Measurements from ENCODE around the gene EOLA1.
"Not testable (repeated sequence)": the region's sequence is repeated elsewhere in the genome, so short reads cannot be mapped to it uniquely, and the experiment has no call there.

Gene EOLA1

DNA sequence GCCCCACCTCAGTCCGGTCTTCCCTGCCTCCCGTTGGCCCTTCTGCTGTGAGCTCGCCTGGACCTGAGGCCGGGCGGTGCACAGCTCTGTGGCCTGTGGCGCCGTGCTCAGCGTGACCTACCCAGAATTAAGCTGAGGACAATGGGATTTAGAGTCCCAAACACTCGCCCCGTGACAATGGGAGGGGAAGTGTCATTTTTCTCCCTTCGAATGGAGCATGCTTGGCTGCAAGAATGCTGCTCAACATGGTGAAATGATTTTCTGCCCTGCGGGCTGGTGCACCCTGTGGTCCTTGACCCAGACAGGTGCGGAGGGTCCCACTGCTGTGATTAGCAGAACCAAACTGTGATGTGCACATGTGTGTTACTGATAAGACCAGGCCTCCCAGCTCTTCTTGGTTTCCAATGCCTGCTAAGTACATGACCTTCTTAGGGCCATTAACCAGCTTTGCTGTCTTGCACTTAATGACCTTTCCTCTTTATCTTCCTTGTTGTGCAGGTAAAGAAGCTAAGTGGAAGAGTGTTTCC lies 772 bp downstream of the EOLA1 start:
- in situ Hi-C loops (cut with HindIII; ENCODE audit: low sequenced_read_pairs), result no loop called here

DNA sequence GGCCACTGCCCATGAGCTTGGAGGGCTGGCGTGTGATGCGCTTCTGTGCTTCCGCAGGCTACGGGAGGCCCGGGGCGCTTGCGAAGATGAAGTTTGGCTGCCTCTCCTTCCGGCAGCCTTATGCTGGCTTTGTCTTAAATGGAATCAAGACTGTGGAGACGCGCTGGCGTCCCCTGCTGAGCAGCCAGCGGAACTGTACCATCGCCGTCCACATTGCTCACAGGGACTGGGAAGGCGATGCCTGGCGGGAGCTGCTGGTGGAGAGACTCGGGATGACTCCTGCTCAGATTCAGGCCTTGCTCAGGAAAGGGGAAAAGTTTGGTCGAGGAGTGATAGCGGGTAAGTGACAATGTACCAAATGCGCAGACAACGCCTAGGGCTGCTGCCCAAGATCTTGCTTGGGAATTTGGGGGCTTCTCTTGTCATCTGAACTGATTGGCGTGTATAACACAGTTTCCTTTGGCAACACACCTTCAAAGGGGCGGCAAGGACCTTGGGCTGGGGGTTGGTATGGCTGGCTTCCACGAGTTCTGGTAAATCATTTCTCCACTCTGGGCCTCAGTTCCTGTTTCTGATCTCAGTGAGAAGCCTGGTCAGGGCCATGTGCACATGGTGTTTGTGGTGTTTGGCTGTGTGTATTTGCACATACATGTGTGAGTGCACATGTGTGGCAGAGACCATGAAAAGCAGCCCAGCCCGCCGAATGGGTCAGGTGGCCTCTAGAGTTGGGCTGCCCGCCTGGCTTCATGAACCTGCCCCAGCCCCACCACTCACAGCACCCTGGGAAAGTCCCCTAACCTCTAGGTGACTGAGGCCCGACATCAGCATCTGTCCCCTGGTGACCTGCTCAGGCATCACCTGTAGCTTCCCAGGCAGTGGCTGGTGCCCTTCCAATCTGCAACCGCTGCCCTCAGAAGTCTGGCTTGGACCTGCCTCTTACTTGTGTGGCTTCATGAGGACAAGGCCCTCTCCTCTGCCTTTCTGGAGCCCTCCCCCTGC lies 5.0 kb downstream of the EOLA1 start:
- in situ Hi-C loops (cut with HindIII; ENCODE audit: low sequenced_read_pairs), result not testable (repeated sequence)

DNA sequence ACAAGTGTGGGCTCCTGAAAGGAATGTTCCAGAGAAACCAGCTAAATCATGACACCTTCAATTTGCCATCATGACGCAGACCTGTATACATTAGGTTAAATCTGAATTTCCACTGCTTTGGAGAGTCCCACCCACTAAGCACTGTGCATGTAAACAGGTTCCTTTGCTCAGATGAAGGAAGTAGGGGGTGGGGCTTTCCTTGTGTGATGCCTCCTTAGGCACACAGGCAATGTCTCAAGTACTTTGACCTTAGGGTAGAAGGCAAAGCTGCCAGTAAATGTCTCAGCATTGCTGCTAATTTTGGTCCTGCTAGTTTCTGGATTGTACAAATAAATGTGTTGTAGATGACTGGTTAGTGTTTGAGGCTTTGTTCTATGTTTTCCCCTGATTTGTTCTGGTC lies 6.2 kb downstream of the EOLA1 start:
- in situ Hi-C loops (cut with HindIII; ENCODE audit: low sequenced_read_pairs), result not testable (repeated sequence)

DNA sequence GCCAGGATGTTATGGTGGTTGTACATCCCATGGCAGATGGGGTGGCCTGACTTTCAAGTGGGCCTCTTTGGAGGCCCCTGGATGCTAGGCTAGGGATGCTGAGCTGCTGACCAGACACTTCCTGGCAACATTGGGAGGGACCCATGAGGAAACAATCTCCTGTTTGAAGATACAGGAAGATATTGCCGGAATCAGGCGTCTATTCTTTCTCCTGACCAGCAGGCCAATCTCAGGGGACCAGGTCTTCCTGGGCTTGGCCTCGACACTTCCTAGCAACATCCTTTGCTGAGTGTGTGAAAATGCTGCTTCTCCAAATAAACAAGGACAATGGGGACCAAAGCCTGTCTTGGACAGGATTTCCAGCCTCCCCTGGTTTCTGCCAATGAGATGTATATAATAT lies 7.0 kb downstream of the EOLA1 start:
- in situ Hi-C loops (cut with HindIII; ENCODE audit: low sequenced_read_pairs), result not testable (repeated sequence)

DNA sequence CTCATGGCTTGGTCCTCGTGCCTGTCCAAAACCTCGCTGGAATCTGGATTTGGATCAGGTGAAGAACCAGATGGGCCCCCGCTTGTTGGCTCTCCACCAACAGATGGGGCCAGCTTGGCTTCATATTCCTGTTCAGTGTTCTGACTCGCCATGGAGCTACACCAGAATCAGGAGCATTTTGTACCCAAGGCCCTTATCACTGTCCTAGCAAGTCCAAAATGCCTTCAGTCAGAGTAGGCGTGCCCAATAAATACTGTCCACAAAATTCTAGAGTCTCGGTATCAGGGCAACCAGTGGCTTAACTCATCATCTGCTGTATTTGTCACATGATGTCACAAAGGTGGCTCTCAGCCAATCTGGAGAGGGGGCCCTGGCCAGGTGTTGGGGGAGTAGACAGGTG lies 8.9 kb downstream of the EOLA1 start, which contains the start of gene HSFX3:
Gene HSFX3, minus strand, starts transcription at position 224 of the 400 bp plus-strand sequence. Its CDS starts 72 bp downstream, at position 152.
- in situ Hi-C loops (cut with HindIII; ENCODE audit: low sequenced_read_pairs), result not testable (repeated sequence)

DNA sequence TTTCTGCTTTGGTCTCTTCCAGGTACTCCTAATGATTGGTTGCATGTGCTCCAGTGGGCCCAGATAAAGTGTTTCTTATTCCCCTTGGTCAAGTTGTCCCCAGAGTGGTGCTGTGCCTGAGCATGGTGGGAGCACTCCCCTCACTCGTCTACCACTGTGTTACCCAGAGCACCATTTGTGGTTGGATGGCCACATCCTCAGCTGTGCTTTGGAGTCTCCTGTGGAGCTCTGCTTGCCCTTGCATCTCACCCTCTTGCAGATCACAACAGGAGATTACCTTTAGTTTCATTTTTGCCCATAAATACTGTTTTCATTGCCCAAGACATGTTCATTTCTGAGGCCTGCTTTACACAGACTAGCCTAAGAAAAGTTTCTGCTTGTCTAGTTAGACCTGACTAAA lies 9.6 kb downstream of the EOLA1 start:
- in situ Hi-C loops (cut with HindIII; ENCODE audit: low sequenced_read_pairs), result not testable (repeated sequence)

DNA sequence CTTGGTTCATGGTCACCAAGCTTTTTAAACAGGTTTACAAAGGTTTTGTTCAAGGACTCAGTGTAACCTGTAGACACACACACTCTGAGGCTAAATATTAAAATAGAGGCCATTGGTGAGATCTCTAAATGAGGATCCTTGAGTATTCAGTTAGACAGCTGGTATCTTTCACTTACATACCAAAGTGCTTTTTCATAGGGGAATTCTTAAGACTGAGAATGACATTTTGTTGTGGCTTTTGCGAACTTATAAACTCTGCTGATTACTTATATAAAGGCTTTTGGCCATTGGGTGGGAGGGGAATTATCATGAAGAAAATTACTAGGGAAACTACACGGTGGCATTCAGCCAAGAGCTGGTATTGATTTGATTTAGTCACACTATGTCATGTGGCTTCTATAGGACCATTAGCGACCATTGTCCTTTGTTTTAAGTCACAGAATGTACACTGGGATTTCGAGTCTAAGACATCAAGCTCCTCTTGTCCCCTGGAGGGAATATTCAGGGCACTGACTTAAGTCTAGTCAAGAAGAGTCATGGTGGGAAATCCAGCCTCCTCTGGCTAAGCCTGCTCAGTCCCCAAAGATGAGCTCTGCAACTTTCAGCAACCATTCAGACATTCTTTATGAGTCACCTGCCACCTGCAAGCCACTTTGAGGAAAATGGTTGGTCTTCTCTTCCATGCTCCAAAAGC lies 10.6 kb downstream of the EOLA1 start:
- in situ Hi-C loops (cut with HindIII; ENCODE audit: low sequenced_read_pairs), result not testable (repeated sequence)

DNA sequence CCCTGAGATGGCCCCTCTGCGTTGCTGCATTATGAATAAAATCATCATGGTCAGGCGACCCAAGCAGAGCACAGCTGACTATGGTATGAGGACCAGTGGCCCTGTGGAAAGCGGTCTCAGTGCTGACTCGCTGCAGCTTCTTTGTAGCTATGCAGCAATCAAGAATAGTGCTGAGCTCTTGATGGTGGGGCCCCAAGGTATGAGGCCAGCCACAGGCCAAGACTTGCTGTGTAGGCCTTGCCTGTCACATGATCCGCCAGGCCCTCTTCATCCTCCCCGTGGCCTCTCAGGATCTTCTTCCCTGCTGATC lies 11.1 kb downstream of the EOLA1 start:
- in situ Hi-C loops (cut with HindIII; ENCODE audit: low sequenced_read_pairs), result not testable (repeated sequence)

DNA sequence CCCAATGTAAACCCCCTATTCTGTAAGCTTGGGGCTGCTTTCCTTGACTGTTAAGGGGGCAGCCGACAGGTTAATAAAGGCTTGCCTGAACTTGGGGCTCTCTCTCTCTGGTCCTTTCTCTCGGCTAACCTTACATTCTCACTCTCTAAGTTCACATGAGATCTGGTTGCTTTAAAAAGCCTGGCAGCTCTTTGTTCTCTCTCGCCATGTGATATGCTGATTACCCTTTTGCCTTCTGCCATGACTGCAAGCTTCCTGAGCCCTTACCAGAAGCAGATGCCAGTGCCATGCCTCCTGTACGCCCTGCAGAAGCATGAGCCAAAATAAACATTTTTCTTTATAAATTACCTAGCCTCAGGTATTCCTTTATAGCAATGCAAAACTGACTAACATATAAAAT lies 14.4 kb downstream of the EOLA1 start:
- in situ Hi-C loops (cut with HindIII; ENCODE audit: low sequenced_read_pairs), result not testable (repeated sequence)

DNA sequence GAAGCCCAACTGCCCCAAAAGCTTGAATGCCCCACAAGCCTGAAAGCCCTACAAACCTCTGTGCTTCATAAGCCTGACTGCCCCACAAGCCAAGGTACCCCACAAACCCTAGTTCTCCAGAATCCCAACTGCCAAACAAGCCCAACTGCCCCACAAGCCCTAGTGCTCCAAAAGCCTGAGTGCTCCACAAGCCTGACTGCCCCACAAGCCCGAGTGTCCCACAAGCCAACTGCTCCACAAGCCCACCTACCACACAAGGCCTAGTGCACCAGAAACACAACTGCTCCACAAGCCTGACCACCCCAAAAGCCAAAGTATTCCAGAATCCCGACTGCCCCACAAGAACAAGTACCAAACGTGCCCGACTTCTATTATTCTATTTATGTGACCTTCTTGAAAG lies 22.5 kb downstream of the EOLA1 start:
- in situ Hi-C loops (cut with HindIII; ENCODE audit: low sequenced_read_pairs), result no loop called here

DNA sequence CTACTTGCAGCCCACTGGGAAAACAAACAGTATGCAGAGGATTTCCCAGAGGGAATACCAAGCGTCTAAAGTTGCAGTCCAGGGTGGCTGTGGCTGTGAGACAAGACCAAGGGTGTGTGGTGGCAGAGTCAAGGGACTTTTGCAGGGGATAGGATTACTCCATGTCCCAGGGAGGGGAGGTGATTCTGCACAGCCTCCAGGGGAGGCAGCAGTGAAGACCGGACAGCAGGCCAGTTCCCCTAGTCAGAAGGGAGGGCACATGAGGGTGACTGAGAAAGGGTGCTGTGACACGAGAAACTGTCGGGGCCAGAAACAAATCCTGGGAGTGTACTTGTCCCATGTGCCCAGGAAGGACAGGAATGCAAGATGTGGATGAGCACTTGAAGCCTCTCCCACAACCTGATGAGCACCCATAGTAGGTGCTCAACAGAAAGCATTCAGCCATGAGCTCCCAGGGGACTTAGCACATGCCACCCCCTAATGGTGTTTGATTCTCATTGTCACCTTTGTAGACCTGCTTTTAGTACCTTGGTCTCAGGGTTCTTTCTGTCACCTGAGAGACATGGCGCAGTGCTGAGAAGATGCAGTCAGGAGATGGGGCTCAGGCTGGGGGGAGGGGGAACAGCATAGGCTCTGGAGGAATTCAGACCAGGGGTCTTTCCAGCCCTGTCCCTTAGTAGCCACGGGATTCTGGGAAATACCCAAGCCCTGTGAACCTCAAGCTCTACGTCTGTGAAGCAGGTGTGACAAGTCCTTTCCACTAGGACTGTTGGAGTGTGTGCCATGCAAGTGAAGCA lies 27.0 kb downstream of the EOLA1 start:
- in situ Hi-C loops (cut with HindIII; ENCODE audit: low sequenced_read_pairs), result no loop called here

DNA sequence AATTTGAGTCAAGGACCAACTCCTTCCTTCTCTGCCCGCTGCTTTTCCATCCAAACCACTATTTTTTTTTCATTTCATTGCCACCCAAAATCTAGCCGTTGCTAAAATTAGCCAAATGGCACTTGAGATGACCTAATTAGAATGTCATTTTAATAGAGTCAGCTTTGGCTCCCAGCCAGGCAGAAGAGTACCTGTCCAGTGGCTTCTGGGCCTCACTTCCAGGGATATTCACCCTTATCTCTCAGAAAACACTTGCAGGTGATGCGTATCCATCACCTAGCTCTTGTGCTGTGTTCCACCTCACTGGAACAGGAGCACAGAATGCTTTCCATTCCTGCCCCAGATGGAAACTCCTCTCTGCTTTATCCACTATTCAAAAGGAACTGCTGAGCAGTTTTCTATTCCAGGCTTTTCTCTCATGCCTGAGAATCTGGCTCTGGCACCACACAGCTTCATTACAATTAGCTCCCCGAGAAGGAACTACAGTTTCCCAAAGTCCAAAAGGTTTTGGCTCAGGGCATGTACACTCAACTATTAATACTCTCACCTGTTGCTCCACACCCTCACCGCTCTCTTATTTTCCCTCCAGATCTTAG lies 28.0 kb downstream of the EOLA1 start:
- in situ Hi-C loops (cut with HindIII; ENCODE audit: low sequenced_read_pairs), result no loop called here

DNA sequence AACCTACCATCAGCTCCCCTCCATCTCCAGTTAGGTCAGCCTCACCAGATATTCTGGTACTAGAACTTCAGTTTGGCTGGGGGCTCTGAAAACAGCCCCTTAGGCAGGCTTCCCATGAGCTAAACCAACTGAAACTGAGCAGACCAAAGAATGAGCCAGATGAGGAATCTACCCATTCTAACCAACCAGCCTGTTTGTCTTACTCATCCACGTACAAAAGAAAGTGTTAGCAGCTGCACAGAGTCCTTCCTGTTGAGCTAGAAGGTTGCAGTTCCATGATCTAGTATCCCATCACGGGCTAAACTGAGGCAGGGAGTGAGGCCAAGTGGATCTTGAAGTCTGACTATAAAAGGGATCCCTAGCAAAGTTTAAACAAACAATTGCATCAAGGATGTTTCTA lies 29.0 kb downstream of the EOLA1 start:
- in situ Hi-C loops (cut with HindIII; ENCODE audit: low sequenced_read_pairs), result no loop called here

DNA sequence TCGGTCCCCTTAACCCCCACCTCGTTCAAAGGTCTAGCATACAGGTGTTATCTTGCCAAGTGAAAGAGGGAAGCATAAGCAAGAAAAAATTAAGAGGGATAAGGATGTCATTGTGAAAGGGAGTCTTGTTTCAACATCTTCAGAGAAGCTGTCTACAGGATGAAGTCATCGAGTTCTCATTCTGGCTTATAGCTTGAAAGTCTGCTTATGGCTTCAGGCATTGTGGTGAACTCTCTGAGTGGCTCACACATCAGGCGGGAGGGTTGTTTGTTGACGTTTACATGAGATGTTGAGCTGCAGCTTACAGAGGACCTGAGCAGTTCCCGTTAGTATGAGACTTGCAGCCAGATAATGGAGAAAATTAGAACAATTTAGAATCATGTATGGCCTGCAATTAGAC lies 29.9 kb downstream of the EOLA1 start:
- in situ Hi-C loops (cut with HindIII; ENCODE audit: low sequenced_read_pairs), result no loop called here

DNA sequence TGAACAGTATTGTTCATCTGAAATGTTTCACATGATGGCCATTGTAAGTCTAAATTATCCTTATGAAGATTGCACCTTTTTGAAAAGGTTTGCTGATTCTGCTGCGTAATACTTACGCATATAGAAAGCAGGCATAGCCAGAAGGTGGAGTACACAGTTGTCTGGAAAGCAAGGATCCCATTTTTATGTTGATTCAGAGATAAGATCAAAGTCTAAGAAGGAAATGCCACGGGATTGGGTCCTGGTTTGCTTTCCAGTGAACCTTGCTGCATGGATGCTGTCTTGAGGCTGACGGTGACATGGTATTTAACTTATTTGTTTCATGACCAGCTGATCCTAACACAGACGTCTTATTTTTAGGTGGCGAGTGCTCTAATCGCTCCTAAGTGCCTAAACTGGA lies 31.0 kb downstream of the EOLA1 start:
- in situ Hi-C loops (cut with HindIII; ENCODE audit: low sequenced_read_pairs), result no loop called here

DNA sequence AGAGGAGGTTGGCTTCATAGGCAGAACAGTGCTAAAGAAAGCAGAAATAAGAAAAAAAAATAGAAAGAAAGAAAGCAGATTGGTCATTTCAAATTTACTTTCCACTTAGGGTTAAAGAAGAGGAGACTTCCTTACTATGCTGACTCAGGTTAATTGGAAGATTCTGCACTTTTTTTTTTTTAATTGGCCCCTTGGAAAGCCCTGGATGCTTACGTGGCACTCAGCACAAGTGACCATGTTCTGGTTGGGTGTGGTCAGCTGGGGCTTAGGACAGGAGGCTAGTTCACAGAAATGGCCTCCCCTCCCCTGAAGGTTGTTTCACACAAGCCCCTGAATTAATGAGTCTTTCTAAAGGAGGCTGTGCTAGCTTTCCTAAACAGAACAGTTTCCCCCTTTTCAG lies 31.9 kb downstream of the EOLA1 start:
- in situ Hi-C loops (cut with HindIII; ENCODE audit: low sequenced_read_pairs), result no loop called here

DNA sequence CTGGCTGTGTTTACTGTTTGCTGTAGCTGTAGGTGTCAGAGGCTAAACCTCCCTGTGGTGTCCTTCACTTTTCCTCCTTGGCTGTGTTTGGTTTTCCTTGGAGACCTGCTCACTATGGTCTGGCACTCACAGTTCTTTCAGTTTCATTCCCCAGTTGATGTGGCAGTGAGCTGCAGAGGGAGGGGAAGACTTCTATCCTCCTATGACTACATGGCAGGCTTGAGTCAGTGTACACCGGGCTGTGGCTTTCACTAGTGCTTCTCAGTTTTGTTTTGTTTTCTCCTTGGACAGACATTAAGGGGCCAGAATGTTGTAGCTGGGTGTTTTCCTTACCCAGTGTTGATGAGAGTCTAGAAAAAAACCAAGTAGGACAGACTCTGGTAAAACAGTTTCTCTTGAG lies 32.6 kb downstream of the EOLA1 start:
- in situ Hi-C loops (cut with HindIII; ENCODE audit: low sequenced_read_pairs), result not testable (repeated sequence)

DNA sequence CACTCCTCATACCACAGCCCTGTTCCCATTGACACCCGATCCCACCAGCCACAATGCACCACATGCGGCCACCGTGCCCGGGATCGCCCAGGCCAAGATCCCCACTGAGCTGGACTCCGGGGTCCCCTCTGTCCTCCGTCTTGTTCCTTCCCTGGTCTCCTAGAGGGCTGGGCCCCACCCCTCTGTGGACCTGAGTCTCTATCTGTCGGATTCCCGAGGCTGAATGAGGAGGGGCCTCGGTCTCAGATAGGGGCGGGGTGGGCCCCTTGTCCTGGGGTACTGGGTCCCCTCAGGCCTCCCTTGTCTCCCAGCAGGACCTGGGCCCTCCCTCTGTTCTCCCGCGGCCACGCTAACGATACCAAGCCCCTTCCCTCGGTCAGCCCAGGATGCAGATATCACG lies 44.8 kb downstream of the EOLA1 start:
- in situ Hi-C loops (cut with HindIII; ENCODE audit: low sequenced_read_pairs), result not testable (repeated sequence)

DNA sequence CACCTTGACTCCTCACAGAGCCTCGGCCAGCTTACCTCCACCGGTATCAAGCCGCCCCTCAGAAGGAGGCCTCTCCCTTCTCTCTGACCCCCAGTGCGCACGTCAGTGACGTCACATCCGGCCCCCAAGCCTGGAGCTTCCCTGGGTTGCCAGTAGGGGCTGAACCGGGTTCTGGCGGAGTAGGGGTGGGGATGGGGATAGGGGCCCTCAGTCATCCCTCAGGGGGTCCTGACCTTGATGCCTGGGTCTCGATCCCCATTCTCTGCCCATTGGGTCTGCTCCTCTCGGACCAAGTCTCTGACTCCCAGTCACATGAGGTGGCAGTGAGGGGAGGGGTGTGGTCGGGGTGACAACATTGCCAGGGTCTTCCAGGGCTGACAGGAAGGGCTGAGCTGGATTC lies 46.5 kb downstream of the EOLA1 start, which contains the start of gene MAGEA9B:
Gene MAGEA9B, minus strand, starts transcription at position 101 of the 400 bp plus-strand sequence. CDS start 4,280 bp downstream, outside the sequence.
- in situ Hi-C loops (cut with HindIII; ENCODE audit: low sequenced_read_pairs), result not testable (repeated sequence)

DNA sequence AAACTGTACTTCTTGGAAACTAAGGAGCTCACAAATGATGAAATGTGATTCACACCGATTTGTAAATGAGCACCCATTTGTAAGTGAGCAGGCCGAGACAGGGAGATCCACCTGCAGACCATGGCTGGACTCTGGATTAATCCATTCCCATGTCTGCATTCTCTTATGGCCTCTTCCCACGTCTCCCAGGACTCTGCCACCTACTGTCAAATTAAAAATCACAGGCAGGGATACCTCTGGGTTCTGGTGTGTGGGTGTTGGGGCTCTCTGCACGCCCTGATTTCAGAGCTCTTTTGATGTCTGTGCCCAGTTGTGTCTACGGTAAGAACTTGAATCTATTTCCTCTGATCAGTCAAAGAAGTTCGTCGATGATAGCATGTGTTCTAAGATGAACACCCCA lies 50.2 kb downstream of the EOLA1 start:
- in situ Hi-C loops (cut with HindIII; ENCODE audit: low sequenced_read_pairs), result not testable (repeated sequence)
